Activated gamma-delta T cell treated with anti-CD3 and anti-CD28 coated beads, Interleukin-2, amount 50 U/mL, for 16 hours (primary cell): Measurements from ENCODE around the gene CAVIN3.

Experiments
- DNase-seq: peaks from one replicate; pipeline ENCODE4 v3.0.0-alpha.2; 2020; ENCODE audit warnings: low read depth

CAVIN3 gene

DNA sequence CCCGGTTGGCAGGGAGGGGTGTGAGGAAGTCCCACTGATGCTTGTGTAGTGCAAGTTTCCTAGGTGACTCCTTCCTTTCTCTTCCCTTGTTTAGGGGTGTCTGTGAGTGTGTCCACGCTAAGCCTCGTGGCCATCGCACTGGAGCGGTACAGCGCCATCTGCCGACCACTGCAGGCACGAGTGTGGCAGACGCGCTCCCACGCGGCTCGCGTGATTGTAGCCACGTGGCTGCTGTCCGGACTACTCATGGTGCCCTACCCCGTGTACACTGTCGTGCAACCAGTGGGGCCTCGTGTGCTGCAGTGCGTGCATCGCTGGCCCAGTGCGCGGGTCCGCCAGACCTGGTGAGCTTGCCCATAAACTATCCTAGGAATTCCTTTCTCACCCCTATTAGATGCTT, 50.3 kb downstream of the CAVIN3 start:
- DNase-seq = no peak
